Measurements from ENCODE around the gene PDE4D.

GRCh38 chr5:59325070-59325469 is 568.5 kb downstream of the PDE4D start:
- TF ChIP-seq REST (IDR thresholded peaks at IDR 0.05; ENCODE audit: insufficient replicate concordance, low read depth) (no peak), CTCF (IDR thresholded peaks at IDR 0.05; ENCODE audit: insufficient read depth, low read length) (no peak), GABPA (IDR thresholded peaks at IDR 0.05; ENCODE audit: low read depth) (no peak), POLR2AphosphoS5 (IDR thresholded peaks at IDR 0.05; ENCODE audit: low read depth) (no peak)
